DOHH2 (cell line): Measurements from ENCODE around the gene DHRS4.
"Not testable (repeated sequence)": the region's sequence is repeated elsewhere in the genome, so short reads cannot be mapped to it uniquely, and the experiment has no call there.

Experiments used
- H3F3A ChIP-seq: fragments of 200-600 bp; sonication (generic), shearing (Covaris generic); 2 replicates; pipeline ENCODE4 v1.6.0; 2016; ENCODE audit warnings: antibody characterized with exemption, mild to moderate bottlenecking; ENCODE audit not compliant: control insufficient read depth, insufficient read depth
- H3K27ac ChIP-seq: fragments of 200-600 bp; sonication (generic); 2 replicates; pipeline ENCODE4 v1.5.1; 2014; ENCODE audit warnings: low read depth, mild to moderate bottlenecking, low read length, moderate library complexity
- H3K27me3 ChIP-seq: fragments of 200-600 bp; sonication (generic); 2 replicates; pipeline ENCODE4 v1.6.1; 2014; ENCODE audit warnings: mild to moderate bottlenecking, low read length, mixed read lengths; ENCODE audit not compliant: control insufficient read depth
- H3K36me3 ChIP-seq: fragments of 200-600 bp; sonication (generic); 2 replicates; pipeline ENCODE4 v1.6.1; 2014; ENCODE audit warnings: mild to moderate bottlenecking, low read length, moderate library complexity, mixed read lengths; ENCODE audit not compliant: control insufficient read depth
- H3K4me1 ChIP-seq: fragments of 200-600 bp; sonication (generic); 2 replicates; pipeline ENCODE4 v1.6.1; 2014; ENCODE audit warnings: mild to moderate bottlenecking, low read length, mixed read lengths; ENCODE audit not compliant: control insufficient read depth
- H3K4me2 ChIP-seq: fragments of 200-600 bp; sonication (generic); 2 replicates; pipeline ENCODE4 v1.6.0; 2014; ENCODE audit warnings: mild to moderate bottlenecking, low read length, moderate library complexity
- H3K4me3 ChIP-seq: fragments of 200-600 bp; sonication (generic); 2 replicates; pipeline ENCODE4 v1.5.1; 2014; ENCODE audit warnings: mild to moderate bottlenecking, low read length, mixed read lengths
- H3K79me2 ChIP-seq: fragments of 200-600 bp; sonication (generic); 2 replicates; pipeline ENCODE4 v1.6.1; 2014; ENCODE audit warnings: mild to moderate bottlenecking, low read length, mixed read lengths; ENCODE audit not compliant: control insufficient read depth
- H3K9me2 ChIP-seq: fragments of 200-600 bp; sonication (generic); replicated peaks from 2 replicates; pipeline ENCODE4 v1.6.1; 2014; ENCODE audit warnings: mild to moderate bottlenecking, low read length, mixed read lengths; ENCODE audit not compliant: control insufficient read depth
- H3K9me3 ChIP-seq: fragments of 200-600 bp; sonication (generic); 2 replicates; pipeline ENCODE4 v1.6.1; 2014; ENCODE audit warnings: antibody characterized with exemption, low read length, mixed read lengths; ENCODE audit not compliant: control insufficient read depth, insufficient read depth
- H4K20me1 ChIP-seq: fragments of 200-600 bp; sonication (generic); 2 replicates; pipeline ENCODE4 v1.6.0; 2014; ENCODE audit warnings: low read depth, mild to moderate bottlenecking, antibody characterized with exemption, low read length, moderate library complexity; ENCODE audit not compliant: control insufficient read depth, insufficient read depth

Gene DHRS4

GRCh38 chr14:23989734-23990445 lies 36.3 kb downstream of the DHRS4 start:
- not testable (repeated sequence) for H3K36me3 ChIP-seq, H3K9me2 ChIP-seq, H3K79me2 ChIP-seq, H3K27ac ChIP-seq, H3F3A ChIP-seq, H3K9me3 ChIP-seq, H3K27me3 ChIP-seq, H4K20me1 ChIP-seq
- Histone ChIP-seq H3K4me2 (peak overlapping the region; percentile 68), H3K4me3 (peak overlapping the region; percentile 74), H3K4me1 (peaks cover 10% of the 10 kb centered on the region)

DNA sequence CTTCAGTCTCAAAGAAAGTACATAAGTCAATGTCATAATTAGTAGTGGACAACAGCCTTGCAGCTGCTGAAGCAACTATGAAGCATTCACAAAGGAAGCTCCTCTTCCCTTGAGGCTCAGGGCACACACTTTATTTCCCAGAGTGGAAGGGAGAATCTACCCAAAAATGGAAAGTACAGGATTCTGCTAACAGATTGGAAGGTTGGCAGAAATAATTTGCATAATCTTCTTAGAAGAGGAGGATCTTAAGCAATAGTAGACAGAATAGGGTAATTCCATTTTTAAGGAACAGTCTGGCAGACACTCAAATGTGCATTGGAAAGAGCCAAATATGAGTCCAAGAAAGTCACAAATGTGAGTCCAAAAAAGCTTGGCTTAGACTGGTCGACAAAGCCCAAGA lies 37.4 kb downstream of the DHRS4 start:
- not testable (repeated sequence) for H3K27ac ChIP-seq, H3K4me2 ChIP-seq, H3K9me3 ChIP-seq, H3F3A ChIP-seq, H3K4me3 ChIP-seq, H3K9me2 ChIP-seq, H3K79me2 ChIP-seq, H3K36me3 ChIP-seq, H3K27me3 ChIP-seq, H4K20me1 ChIP-seq
- H3K4me1 ChIP-seq = peaks cover 10% of the 10 kb centered on the region

DNA sequence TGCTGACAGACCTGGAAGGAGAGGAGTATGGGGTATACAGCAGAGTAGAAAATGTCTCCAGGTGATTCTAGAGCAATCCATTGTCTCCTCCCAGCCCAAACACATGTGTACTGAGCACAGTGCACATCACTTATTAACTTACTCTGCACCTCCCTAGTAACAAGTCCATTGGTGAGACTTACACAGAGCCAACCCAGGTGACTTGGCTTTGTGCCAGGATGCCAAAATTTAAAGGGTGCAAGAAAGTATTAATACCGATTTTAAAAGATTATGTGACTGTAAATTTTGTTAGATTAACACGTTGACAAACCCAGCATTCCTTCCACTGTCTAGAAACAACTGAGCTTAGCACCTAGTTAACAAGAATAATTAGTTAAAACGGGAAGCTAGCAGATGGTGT lies 39.5 kb downstream of the DHRS4 start:
- not testable (repeated sequence) for H3K4me3 ChIP-seq, H4K20me1 ChIP-seq, H3K36me3 ChIP-seq, H3K27ac ChIP-seq, H3K9me2 ChIP-seq, H3F3A ChIP-seq, H3K79me2 ChIP-seq, H3K4me2 ChIP-seq, H3K27me3 ChIP-seq, H3K9me3 ChIP-seq
- H3K4me1 ChIP-seq = peaks cover 10% of the 10 kb centered on the region

- not testable (repeated sequence) for H3K4me3 ChIP-seq, H3K27me3 ChIP-seq, H4K20me1 ChIP-seq, H3K9me2 ChIP-seq, H3K4me1 ChIP-seq, H3F3A ChIP-seq, H3K4me2 ChIP-seq, H3K27ac ChIP-seq, H3K36me3 ChIP-seq, H3K79me2 ChIP-seq, H3K9me3 ChIP-seq
Observed at GRCh38 chr14:23996009-23996408, 42.4 kb downstream of the DHRS4 start.

DNA sequence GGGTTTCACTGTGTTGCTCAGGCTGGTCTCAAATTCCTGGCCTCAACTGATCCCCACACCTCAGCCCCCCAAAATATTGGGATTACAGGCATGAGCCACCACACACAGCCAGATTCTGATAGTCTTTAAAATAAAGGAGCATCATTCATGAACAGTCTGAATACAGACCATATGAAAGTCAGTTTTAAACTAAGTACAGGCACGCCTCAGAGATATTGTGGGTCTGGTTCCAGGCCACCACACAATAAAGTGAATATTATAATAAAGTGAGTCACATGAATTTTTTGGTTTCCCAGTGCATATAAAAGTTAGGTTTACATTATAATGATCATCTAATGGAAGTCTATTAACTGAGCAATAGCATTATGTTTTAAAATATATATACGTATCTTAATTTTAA lies 43.3 kb downstream of the DHRS4 start:
- H4K20me1 ChIP-seq, H3K27ac ChIP-seq, H3K9me3 ChIP-seq, H3K4me3 ChIP-seq, H3K4me1 ChIP-seq, H3K36me3 ChIP-seq, H3K27me3 ChIP-seq, H3K79me2 ChIP-seq, H3F3A ChIP-seq, H3K4me2 ChIP-seq, H3K9me2 ChIP-seq: not testable (repeated sequence)

DNA sequence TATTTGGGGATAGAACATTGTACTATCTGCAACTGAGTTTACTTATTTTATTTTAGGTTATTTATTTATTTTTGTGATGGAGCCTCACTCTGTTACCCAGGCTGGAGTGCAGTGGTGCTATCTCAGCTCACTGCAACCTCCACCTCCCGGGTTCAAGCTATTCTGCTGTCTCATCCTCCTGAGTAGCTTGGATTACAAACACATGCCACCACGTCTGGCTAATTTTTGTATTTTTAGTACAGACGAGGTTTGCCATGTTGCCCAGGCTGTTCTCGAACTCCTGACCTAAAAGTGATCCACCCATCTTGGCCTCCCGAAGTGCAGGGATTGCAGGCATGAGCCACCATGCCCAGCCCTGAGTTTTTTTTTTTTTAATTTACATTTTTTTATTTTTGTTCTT lies 46.1 kb downstream of the DHRS4 start:
- not testable (repeated sequence) for H3K9me2 ChIP-seq, H3F3A ChIP-seq, H3K27me3 ChIP-seq, H3K27ac ChIP-seq, H3K36me3 ChIP-seq, H3K4me1 ChIP-seq, H3K9me3 ChIP-seq, H4K20me1 ChIP-seq, H3K79me2 ChIP-seq, H3K4me2 ChIP-seq, H3K4me3 ChIP-seq

- H4K20me1 ChIP-seq, H3K4me3 ChIP-seq, H3K4me2 ChIP-seq, H3K27ac ChIP-seq, H3K9me3 ChIP-seq, H3K27me3 ChIP-seq, H3K9me2 ChIP-seq, H3K36me3 ChIP-seq, H3F3A ChIP-seq, H3K4me1 ChIP-seq, H3K79me2 ChIP-seq: not testable (repeated sequence)
Observed at GRCh38 chr14:24001078-24001477, 47.5 kb downstream of the DHRS4 start.

GRCh38 chr14:24001679-24002078 lies 48.1 kb downstream of the DHRS4 start:
- H3K36me3 ChIP-seq = not testable (repeated sequence)

More at GRCh38 chr14:24001679-24002078, 48.1 kb downstream of the DHRS4 start:
- H3F3A ChIP-seq, H3K9me3 ChIP-seq, H3K9me2 ChIP-seq, H3K4me2 ChIP-seq, H3K27ac ChIP-seq, H3K27me3 ChIP-seq, H3K4me3 ChIP-seq, H3K79me2 ChIP-seq, H3K4me1 ChIP-seq, H4K20me1 ChIP-seq: not testable (repeated sequence)
